SH-SY5Y (cell line): ENCODE data around the gene ZFAND2B.

Experiments used
- GATA2 ChIP-seq: IDR thresholded peaks from 2 replicates; pipeline ENCODE4 v1.6.1; 2011; ENCODE audit warnings: mild to moderate bottlenecking, low read depth, low read length
- GATA3 ChIP-seq: IDR thresholded peaks from 2 replicates; pipeline ENCODE4 v1.6.1; 2011; ENCODE audit warnings: low read depth, mild to moderate bottlenecking, low read length, moderate library complexity

DNA sequence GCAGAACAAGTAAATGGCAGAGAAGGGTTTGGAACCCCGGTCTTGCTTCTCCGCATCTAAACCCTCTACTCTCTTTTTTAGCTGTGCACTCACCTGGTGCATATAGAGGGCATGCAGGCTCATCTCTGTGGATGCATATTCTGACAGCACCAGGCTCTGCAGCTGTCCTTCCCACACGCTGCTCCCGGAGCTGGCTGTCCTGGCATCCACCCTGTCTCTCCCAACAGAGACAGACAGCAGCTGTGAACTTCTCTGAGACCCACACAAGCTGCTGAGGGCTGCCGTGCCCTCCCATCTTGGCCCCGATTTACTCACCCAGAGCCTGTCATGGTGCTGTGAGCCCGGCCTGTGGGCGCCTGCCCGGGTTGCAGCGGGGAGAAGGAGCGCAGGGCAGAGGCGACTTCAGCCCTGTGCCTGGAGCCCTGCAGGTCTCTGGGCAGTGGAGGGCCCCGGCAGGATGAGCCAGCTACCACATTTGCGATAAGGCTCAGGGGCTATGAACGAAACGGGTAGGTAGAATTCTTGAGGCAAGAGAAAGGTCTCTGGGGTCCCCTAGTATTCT, 15.5 kb downstream of the ZFAND2B start:
- no peak for TF ChIP-seq GATA3
- no peak for TF ChIP-seq GATA2
